T-helper 22 cell (primary cell): Measurements from ENCODE around the gene SNX14.
"Not testable (repeated sequence)": the region's sequence is repeated elsewhere in the genome, so short reads cannot be mapped to it uniquely, and the experiment has no call there.

Experiments used
- DNase-seq: peaks from one replicate; pipeline ENCODE4 v3.0.0-alpha.2; 2020; ENCODE audit warnings: low read depth

The SNX14 gene

GRCh38 chr6:85593438-85594196 lies at the start of gene SNX14:
TSS of gene SNX14 (minus strand) at chr6:85593858. CDS start at chr6:85593718, 140 bp downstream.
- DNase-seq: peak; percentile 60

GRCh38 chr6:85642774-85643536 lies 49.3 kb upstream of the SNX14 start, which contains the start of gene SYNCRIP:
TSS of gene SYNCRIP (minus strand) at chr6:85642886. CDS start at chr6:85641439, 1,447 bp downstream.
- peak; percentile 95 for DNase-seq

- DNase-seq: peak; percentile 56
Measured at GRCh38 chr6:85641897-85642773, 48.5 kb upstream of the SNX14 start.

GRCh38 chr6:85641522-85641896 lies 47.9 kb upstream of the SNX14 start:
- DNase-seq: no peak

- no peak for DNase-seq
Measured at GRCh38 chr6:85640821-85641220, 47.2 kb upstream of the SNX14 start.

GRCh38 chr6:85637579-85637978 lies 43.9 kb upstream of the SNX14 start:
- no peak for DNase-seq

- no peak for DNase-seq
Measured at GRCh38 chr6:85632164-85632942, 38.7 kb upstream of the SNX14 start.

GRCh38 chr6:85631117-85631516 lies 37.5 kb upstream of the SNX14 start:
- not testable (repeated sequence) for DNase-seq

- no peak for DNase-seq
Measured at GRCh38 chr6:85628353-85628752, 34.7 kb upstream of the SNX14 start.

GRCh38 chr6:85620308-85620707 lies 26.6 kb upstream of the SNX14 start:
- DNase-seq: no peak

GRCh38 chr6:85614780-85615179 lies 21.1 kb upstream of the SNX14 start:
- no peak for DNase-seq

GRCh38 chr6:85612690-85613474 lies 19.2 kb upstream of the SNX14 start:
- DNase-seq: no peak

- no peak for DNase-seq
Measured at GRCh38 chr6:85610182-85610895, 16.7 kb upstream of the SNX14 start.

- DNase-seq: no peak
Measured at GRCh38 chr6:85602100-85602499, 8.4 kb upstream of the SNX14 start.

GRCh38 chr6:85600713-85601313 lies 7.2 kb upstream of the SNX14 start:
- no peak for DNase-seq

- DNase-seq: peak; percentile 35
Measured at GRCh38 chr6:85594197-85594930, 706 bp upstream of the SNX14 start.

GRCh38 chr6:85592033-85592432 lies 1.6 kb downstream of the SNX14 start:
- DNase-seq: no peak

GRCh38 chr6:85591207-85591606 lies 2.5 kb downstream of the SNX14 start:
- no peak for DNase-seq

GRCh38 chr6:85585741-85586140 lies 7.9 kb downstream of the SNX14 start:
- DNase-seq: no peak
